HG02885 (cell line): ENCODE data around the gene CHRNA4.

Experiments
- ATAC-seq: cut with Tn5 transposase; IDR thresholded peaks from one replicate; pipeline ENCODE4 v1.9.1; 2021; ENCODE audit warnings: mild to moderate bottlenecking; ENCODE audit not compliant: unreplicated experiment, poor library complexity

Gene CHRNA4

DNA sequence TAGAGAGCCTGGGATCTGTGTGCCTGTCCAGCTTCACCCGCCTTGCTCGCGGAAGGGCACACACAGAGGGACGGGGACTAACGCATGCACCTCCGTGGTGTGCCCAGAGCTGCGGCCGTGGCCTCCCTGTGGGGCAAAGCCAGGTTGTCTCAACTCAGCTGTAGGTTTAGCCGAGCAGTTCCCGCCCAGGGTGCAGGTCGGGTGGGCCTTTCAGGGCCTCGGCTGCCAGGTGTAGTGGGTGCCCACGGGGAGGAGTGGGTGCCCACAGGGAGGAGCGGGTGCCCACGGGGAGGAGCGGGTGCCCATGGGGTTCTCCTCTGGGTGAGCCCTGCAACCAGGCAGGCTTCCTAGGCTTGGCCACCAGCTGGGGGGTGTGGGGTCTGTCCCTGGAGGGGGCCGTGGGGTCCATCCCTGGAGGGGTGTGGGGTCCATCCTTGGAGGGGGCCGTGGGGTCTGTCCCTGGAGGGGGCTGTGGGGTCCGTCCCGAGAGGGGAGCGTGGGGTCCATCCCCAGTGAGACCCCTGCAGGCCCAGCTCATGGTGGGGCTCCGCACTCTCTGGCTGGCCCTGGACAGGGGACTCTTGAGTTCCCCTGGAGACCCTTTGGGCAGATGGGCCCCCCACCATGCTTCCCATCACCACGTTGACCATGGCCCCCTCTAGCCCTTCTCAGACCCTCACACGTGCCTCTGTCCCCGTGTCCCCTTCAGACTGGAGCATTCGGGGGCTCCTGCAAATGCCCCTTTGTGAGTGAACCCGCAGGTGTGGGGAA is 37.8 kb upstream of the CHRNA4 start:
- no peak for ATAC-seq

DNA sequence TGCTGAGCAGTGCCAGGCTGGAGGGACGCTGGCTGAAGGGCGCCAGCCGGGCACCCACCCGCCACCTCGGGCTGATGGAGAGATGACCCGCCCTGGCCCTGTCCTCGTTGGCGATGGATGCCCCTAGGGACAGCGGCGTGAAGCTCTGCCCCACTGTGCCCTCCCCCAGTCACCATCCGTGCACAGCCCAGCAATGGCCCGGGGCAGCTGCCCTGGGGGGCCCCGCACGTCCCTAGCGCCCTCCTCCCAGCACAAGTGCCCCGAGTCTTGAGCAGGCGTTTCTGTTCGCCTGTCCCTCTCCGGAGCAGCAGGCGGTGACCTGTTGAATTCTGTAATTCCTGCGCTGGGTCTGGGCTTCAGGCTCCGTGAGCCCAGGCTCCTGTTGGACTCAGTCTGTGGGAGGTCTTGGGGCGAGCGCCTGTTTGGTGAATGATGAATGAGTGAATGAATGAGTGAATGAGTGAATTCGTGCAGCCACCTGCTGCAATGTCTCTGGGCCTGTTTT is 36.8 kb upstream of the CHRNA4 start:
- ATAC-seq, result no peak

DNA sequence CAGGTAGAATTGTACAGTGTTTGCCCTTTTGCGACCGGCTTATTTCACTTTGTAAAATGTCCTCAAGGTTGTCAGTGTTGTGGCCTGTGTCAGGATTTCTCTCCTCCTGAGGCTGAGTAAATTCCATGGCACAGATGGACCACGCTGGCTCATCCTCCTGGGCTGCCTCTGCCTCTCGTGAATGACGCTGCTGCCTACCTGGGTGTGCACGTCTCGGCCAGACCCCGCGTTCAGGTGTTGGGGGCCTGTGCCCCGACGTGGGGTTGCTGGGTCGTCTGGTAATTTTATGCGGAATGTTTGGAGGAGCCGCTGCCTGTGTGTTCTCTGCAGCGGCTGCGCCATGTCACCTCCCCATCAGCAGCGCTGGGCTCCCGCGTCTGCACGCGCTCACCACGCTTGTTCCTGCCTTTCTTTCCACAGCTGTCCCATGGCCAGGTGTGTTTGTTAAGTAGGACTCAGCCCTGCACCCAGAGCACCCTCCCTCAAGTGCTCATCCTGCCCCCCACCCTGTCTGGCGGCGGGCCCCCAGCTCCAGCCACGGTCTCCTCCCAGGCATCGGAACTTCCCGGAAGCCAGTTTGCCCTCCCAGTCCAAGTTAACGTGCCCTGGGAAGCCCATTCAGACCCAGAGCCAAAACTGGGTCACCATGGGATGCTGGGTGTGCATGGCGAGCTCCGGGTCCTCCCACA is 36.1 kb upstream of the CHRNA4 start:
- ATAC-seq, result no peak

DNA sequence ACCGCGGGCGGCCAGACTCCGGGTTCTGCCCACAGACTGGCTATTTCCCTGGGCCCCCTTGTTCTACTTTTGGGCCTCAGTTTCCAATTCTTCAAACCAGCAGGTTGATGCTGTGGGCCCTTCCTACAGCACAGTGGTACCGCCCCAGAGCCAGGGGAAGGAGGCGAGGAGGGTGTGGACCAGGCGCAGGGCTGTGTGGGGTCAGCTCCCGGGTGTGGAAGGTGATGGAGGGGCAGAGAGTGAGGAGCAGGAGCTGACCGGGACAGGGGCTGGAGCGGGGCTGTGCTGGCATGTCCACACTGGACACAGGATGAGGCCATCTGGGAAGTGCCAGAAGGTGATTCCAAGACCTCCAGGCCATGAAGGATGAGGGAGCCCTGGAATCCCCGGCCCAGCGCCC is 35.2 kb upstream of the CHRNA4 start:
- no peak for ATAC-seq

DNA sequence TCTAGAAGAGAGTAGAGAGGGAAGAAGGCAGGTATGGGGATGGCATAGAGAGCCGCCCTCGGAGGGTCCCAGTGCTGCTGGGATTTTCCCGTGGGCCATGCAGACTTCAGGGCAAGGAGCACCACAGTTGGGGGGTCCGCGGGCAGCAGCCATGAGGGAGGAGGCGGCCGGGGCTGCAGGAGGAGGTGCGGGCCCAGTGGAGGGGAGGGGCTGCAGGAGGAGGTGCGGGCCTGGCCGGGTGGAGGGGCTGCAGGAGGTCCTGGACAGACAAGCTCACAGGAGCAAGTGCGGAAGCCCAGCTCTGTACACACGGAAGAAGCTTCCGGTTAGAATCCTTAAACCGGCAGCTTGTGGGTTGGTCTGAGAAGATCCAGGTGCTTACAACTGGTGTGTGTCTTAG is 34.6 kb upstream of the CHRNA4 start:
- ATAC-seq, result no peak

DNA sequence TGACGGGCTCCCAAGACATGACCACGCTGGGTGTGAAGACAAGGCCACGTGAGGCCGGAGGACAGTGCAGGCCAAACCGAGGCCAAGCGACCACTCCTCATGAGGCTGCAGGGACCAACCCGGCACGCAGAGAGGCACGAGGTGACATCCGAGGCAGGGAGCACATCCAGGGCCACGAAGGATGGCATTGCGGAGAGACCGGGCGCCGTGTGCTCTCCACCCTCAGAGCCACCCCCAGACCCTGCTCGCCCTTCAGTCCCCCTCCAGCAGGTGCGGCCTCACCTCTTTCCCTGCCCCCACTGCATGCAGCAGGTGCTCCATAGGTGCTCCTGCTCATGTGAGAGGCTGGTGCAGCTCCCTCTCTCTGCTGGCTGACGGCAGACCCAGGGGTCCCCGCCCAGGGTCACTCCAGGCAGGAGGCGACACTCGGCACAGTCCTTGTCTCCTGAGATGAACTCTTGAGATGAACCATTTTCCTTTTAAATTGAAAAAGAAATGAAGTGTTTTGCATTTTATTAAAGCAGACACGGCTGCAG is 33.8 kb upstream of the CHRNA4 start:
- no peak for ATAC-seq

DNA sequence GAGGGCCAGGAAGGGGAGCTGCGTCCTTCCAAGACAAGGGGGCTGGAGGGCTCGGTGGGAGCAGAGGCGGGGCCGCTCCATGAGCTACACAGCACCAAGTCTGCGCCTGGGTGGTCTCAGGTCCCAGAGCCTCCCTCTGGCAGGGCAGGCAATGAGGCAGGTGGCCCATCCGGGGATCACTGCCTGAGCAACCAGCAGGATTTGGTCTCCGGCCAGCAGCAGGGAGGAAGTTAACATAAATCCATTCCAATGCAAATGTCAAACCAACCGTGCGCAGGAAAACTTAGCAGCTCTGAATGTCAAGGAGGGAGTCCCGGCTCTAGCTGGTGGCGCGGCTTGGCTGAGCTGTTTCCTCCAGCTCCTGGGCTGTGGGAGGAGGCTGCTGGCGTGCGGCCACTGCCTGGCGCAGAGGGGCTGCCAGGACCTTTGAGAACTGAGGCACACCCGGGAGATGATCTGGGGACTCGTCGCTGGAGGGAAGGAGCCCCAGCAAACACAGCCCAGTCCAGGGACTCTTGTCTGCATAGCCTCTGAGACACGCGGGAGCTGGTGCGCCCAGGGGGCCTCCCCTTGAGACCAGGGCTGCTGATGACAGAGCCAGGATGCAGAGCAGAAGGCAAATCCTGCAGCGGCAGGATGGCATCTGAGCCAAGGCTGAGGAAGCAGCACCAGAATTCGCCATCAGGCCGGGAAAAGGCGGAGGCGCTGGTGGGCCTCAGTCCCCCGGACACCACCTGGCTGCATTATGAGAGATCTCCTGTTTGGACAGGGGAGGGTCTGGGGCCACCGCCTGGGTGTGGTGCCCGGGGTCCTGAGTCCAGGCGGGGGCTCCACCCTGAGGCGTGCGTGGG is 33.1 kb upstream of the CHRNA4 start:
- ATAC-seq, result no peak

DNA sequence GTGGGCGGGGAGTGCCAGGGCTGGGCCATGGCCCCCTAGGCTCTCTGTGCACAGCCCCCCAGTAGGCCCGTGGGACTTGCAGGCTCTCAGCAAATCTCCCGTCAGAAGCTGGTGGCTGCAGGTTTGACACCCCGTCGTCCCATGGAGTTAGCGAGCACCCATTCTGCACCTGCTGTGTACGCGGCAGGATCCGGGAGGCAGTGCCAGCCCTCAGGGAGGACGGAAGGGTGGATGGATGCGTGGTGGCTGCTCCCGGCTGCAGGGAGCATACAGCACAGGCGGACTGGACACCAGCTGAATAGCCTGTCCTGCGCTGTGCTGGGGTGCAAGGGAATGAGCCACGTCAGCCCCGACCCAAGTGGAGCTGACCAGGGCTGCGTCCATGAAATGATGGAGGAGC is 32.4 kb upstream of the CHRNA4 start:
- no peak for ATAC-seq

DNA sequence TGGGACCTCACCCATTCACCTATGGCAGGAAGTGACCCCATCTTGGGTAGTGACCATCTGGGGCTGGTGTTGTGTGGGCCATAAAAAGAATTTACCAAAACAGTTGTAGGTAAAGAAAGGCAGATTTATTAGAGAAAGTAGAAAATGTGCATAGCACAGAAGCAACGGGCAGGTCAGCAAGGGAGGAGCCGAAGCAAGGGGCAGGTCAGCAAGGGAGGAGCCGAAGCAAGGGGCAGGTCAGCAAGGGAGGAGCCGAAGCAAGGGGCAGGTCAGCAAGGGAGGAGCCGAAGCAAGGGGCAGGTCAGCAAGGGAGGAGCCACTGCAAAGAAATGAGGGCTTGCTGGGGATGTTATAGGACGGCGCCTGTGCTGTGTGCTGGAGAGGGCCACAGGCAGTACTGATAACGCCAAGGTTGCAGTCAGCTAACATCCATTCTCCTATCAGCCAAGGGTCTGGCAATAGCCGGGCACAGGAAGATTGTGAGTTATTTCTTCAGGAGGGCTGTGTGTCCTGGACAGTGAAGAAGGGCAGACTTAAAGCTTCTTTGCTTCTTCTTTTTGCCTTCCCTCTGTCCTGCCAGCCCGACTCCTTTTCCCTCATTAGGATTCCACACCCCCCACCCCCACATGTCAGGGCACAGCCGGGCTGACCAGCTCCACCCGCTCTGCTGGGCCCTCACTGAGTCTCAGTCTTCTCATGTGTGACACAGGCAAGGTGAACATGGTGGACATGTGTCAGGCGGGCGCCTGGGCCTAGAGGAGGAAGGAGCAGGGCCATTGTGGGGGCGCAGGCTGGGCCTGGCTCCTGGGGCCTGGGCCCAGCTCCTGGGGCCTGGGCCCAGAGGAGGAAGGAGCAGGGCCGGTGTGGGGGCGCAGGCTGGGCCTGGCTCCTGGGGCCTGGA is 31.6 kb upstream of the CHRNA4 start:
- no peak for ATAC-seq

DNA sequence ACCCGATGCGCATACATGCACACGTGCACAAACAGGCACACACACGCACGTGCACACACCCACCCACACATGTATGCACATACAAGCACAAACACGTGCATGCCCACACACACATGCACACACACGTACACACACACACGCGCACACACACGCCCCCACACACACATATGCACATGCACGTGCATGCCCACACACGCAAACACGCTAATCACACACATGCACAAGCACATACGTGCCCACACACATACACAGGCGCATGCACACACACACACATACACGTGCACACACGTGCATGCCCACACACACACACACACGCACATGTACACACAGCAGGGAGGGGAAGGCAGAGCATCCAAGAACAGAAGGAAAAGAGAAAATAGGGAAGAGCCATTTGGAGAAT is 26.8 kb upstream of the CHRNA4 start:
- no peak for ATAC-seq

DNA sequence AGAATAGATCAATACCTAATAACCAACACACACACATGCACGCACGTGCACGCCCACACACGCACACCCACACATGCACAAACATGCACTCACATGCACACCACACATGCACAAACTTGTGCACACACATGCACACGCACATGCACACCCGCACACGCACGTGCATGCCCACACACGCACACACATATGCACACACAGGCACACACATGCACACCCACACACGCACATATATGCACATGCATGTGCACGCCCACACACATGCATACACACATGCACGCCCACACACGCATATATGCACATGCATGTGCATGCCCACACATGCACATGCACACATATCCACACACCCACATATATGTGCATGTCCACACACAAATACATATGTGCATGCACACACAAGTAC is 26.2 kb upstream of the CHRNA4 start:
- ATAC-seq, result no peak

DNA sequence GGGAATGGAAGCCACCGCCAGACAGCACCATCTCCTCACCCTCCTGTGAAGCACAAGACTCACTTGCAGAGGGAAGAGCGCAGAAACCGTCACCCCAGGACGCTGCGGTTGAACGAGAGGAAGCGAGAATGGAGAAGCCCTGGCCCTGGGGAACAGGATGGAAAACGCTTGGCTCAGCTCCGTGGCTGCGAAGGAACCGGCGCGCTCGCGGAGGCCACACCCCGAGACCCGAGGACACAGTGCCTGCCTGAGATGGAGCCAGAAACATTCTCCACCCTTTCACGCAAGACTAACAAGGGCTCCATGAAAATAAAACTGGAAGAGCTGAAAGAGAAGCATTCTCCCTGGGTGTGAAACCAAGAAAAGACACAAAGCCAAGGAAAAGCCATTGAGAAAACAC is 25.3 kb upstream of the CHRNA4 start:
- ATAC-seq, result no peak

DNA sequence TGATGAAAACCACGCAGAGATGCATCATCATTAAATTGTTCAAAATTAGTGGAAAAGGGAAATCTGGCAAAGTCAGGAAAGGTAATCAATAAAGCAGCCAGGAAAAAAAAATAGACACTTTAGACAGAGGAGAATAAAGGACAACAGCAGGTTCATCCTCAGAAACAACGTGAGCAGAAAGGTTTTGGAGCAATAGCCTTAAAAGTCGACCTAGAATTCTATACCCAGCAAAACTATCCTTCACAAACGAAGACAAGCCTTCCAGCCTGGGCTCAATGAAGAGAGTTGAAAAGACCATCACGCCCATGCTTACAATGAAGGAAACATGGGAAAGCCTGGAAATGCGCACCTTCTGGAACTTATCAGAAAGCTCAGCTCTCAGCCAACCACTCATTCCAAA is 24.7 kb upstream of the CHRNA4 start:
- ATAC-seq, result no peak

DNA sequence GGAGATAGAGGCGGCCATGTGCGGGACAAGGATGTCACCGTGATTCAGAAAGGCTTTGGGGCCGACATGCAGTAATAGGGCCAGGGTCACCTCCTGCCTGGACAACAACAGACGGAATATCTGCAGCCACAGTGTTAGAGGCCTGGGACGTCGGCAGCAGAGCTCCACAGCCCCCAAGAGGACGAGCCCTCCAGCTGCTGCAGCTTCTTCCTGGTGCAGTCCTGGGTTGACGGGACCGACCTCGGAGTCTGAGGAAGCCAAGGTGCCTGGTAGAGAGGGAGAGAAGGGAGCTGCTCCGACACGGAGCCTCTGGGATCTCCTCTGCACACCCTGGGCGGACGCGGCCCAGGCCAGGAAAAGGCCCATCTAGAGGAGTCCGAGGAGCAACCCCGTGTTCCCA is 23.2 kb upstream of the CHRNA4 start:
- no peak for ATAC-seq

DNA sequence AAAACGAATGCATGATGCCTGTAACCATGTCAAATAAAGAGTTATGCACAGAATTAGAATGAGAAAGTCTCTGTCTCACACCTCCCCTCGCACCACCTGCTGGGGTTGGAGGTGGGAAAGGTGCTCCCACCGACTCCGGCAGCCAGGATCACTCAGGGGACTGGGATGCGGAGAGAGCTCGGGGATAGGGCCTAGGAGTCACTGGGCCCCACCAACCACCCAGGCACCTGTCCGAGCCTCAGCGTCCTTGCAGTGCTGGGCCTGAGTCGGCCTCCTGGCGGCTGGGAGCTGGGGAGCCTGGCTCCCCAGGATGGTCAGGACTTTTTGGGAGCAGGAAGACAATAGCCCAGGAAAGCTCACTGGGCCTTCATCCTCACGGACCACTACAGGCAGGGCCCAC is 22.4 kb upstream of the CHRNA4 start:
- ATAC-seq, result no peak

DNA sequence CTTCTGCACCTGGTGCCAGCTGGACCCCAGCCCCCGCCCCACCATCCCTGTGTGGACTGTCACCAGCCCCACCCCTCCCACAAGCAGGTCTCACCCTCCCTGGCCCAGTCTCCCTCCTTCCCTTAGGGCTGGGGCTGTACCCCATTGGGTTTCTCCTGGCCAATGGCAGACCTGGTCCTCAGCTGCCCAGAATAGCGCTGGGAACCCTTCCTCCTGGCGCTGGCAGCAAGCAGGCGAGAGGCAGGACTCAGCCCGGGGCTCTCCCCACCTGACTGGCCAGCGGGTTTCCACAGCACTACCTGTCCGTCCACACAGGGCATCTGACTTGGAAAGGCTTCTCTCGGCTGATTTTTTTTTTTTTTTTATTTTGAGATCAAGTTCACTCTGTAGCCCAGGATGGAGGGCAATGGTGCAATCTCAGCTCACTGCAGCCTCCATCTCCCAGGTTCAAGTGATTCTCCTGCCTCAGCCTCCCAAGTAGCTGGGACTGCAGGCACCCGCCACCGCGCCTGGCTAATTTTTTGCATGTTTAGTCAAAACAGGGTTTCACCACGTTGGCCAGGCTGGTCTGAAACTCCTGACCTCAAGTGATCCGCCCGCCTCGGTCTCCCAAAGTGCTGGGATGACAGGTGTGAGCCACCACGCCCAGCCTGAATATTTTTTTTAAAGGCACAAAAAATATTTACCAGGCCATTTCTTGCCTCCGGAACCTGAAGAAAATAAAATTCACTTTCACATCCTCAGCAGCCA is 21.6 kb upstream of the CHRNA4 start:
- no peak for ATAC-seq

DNA sequence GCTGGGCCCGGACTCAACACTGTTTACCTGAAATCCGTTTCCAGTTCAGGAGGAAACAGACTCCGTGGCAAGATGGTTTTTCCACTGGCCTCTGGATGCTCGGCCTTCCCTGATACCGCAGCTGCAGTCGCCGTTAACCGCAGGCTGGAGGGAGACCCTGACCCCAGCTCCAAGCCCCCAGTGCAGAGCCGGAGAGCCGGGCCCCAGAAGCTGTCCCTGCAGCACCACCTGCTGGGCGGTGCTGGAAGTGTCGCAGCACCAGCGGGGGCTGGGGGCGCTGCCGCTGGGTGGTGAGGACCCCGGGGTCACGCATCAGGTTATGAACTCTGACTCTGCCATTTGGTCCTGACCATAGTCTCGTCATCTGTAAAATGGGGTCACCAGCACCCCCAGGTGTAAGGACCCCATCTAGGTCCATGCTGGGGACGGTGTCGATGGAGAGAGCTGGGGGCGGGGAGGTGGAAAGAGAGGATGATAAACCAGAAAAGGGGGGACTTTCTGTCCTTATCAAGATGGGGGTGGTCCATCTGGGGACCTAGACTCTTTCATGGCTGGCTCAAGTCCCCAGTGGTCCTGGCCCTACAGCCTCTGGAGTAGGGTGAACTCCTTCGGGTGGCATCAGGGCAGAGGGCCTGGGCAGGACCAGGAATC is 20.8 kb upstream of the CHRNA4 start:
- no peak for ATAC-seq

DNA sequence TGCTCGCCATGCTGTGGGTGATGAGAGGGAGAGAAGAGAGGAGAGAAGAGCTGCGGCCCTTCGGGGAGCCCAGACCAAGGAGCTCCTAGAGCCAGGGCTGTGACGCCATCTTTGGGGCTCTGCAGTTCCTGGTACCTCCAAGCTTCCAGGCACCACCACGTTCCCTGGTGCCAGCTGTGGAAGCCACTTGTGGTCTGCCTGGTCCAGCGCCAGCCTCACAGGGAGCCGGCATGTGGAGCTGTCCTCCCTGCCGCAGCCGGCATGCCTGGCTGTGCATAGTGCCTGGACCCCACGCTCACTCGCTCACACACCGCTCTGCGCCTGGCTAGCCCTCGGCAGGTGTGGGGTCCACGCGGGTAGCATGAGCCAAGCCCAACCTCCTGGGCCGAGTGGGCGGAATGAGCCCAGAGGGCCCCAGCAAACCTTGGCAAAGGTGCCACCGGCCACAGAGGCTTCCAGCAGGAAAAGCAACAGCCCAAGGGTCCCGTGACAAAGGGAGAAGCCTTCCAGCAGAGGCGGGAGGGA is 19.3 kb upstream of the CHRNA4 start:
- no peak for ATAC-seq
